Measurements from ENCODE around the gene LIPT1. TPM values are rescaled to one million over a fixed set of nuclear protein-coding genes. Genes with fewer than 3 reads are reported as not detected.

Gene LIPT1
- total and polyA plus RNA-seq, 3 experiments from 2014 or later: 4.9 to 21.9 (median 5.5) TPM

- Mint-ChIP-seq H3K9me3 (no peaks in the 10 kb centered on the region), H3K27me3 (no peaks in the 10 kb centered on the region), H3K27ac (peak overlapping the region in 7 of 8 donors; percentile 38 to 88 (median 70)), H3K36me3 (peaks cover 0 to 30% (median 13%) of the 10 kb centered on the region in 3 donors), H3K4me1 (peaks cover 0 to 4% (median 0%) of the 10 kb centered on the region in 3 donors), H3K4me3 (no peak overlapping the region)
- H3K4me1 ChIP-seq (ENCODE audit: insufficient read depth, low read length): no peaks in the 10 kb centered on the region
- H3K36me3 ChIP-seq (ENCODE audit: insufficient read depth, low read length): peaks cover 12% of the 10 kb centered on the region
- DNase-seq: no peak
- POLR2A ChIA-PET: no interaction called here
- CTCF ChIA-PET: no interaction called here
- H3K27me3 ChIP-seq (ENCODE audit: insufficient read depth, low read length, poor library complexity, severe bottlenecking): no peaks in the 10 kb centered on the region
- H3K4me3 ChIP-seq (ENCODE audit: low read length): no peak overlapping the region
- no peaks in the 10 kb centered on the region for H3K9me3 ChIP-seq (ENCODE audit: low read length)
- no peak overlapping the region for H3K27ac ChIP-seq (ENCODE audit: low read depth, low read length)
These were observed 45.5 kb downstream of the LIPT1 start for GRCh38 chr2:99200076-99200800.

- H3K9me3 Mint-ChIP-seq: peaks cover 0 to 11% (median 4%) of the 10 kb centered on the region in 5 donors
- H3K4me3 ChIP-seq (ENCODE audit: low read length): no peak overlapping the region
- CTCF ChIA-PET: no interaction called here
These were observed 47.4 kb downstream of the LIPT1 start for GRCh38 chr2:99201959-99202678.

GRCh38 chr2:99205491-99205890 lies 50.7 kb downstream of the LIPT1 start:
- no peak overlapping the region for H3K4me3 Mint-ChIP-seq
- no peaks in the 10 kb centered on the region for H3K36me3 ChIP-seq (ENCODE audit: insufficient read depth, low read length)
- H3K4me1 ChIP-seq (ENCODE audit: insufficient read depth, low read length): no peaks in the 10 kb centered on the region
- no peak for DNase-seq
- H3K36me3 Mint-ChIP-seq: peaks cover 21 to 38% (median 22%) of the 10 kb centered on the region in 3 donors
- no peak overlapping the region for H3K4me3 ChIP-seq (ENCODE audit: low read length)
- H3K27ac ChIP-seq (ENCODE audit: low read depth, low read length): no peak overlapping the region
- no peaks in the 10 kb centered on the region for H3K27me3 ChIP-seq (ENCODE audit: insufficient read depth, low read length, poor library complexity, severe bottlenecking)
- peaks cover 0 to 11% (median 4%) of the 10 kb centered on the region in 5 donors for H3K9me3 Mint-ChIP-seq
- ChIA-PET POLR2A (no interaction called here), CTCF (no interaction called here)
- no peaks in the 10 kb centered on the region for H3K4me1 Mint-ChIP-seq
- H3K27ac Mint-ChIP-seq: no peak overlapping the region
- H3K27me3 Mint-ChIP-seq: no peaks in the 10 kb centered on the region
- H3K9me3 ChIP-seq (ENCODE audit: low read length): no peaks in the 10 kb centered on the region

More at GRCh38 chr2:99201959-99202678, 47.4 kb downstream of the LIPT1 start:
- Histone ChIP-seq H3K9me3 (ENCODE audit: low read length) (no peaks in the 10 kb centered on the region), H3K4me1 (ENCODE audit: insufficient read depth, low read length) (no peaks in the 10 kb centered on the region), H3K36me3 (ENCODE audit: insufficient read depth, low read length) (no peaks in the 10 kb centered on the region), H3K27ac (ENCODE audit: low read depth, low read length) (no peak overlapping the region), H3K27me3 (ENCODE audit: insufficient read depth, low read length, poor library complexity, severe bottlenecking) (no peaks in the 10 kb centered on the region)
- Mint-ChIP-seq H3K27ac (peak overlapping the region in 6 of 8 donors; percentile 18 to 83 (median 45)), H3K4me3 (no peak overlapping the region), H3K4me1 (peaks cover 0 to 4% (median 0%) of the 10 kb centered on the region in 3 donors), H3K27me3 (no peaks in the 10 kb centered on the region), H3K36me3 (peaks cover 9 to 15% (median 12%) of the 10 kb centered on the region in 3 donors)
- DNase-seq: no peak
- POLR2A ChIA-PET: no interaction called here

Other genes with a start within 250 kb of the LIPT1 start
- under 1 TPM; 0.22 to 0.27 TPM for gene CRACDL, start 218.7 kb upstream of the LIPT1 start, total RNA-seq
- gene CRACDL, start 218.7 kb upstream of the LIPT1 start, polyA plus RNA-seq: 1.2 TPM
- gene C2orf15, start 13.3 kb upstream of the LIPT1 start, total RNA-seq: under 1 TPM; 0.86 to 0.92 TPM
- 4.7 TPM for gene C2orf15, start 13.3 kb upstream of the LIPT1 start, polyA plus RNA-seq
- 1 to 10 TPM; 6.4 to 6.7 TPM for gene TSGA10, start within 50 bp of the LIPT1 start, total RNA-seq
- 16.8 TPM for gene TSGA10, start within 50 bp of the LIPT1 start, polyA plus RNA-seq
- gene MITD1, start 26.1 kb downstream of the LIPT1 start, total RNA-seq: 10 to 100 TPM; 55.4 to 58.7 TPM
- gene MITD1, start 26.1 kb downstream of the LIPT1 start, polyA plus RNA-seq: 43.1 TPM
- 10 to 100 TPM; 28.8 to 29.8 TPM for gene MRPL30, start 26.2 kb downstream of the LIPT1 start, total RNA-seq
- 22.8 TPM for gene MRPL30, start 26.2 kb downstream of the LIPT1 start, polyA plus RNA-seq
- gene LYG2, start 100.7 kb downstream of the LIPT1 start, total RNA-seq: not detected
- gene LYG2, start 100.7 kb downstream of the LIPT1 start, polyA plus RNA-seq: not detected
- 1 to 10 TPM; 1.0 to 1.1 TPM for gene LYG1, start 146.2 kb downstream of the LIPT1 start, total RNA-seq
- gene LYG1, start 146.2 kb downstream of the LIPT1 start, polyA plus RNA-seq: not detected
- 10 to 100 TPM; 32.9 to 34.1 TPM for gene TXNDC9, start 181.4 kb downstream of the LIPT1 start, total RNA-seq
- 51.3 TPM for gene TXNDC9, start 181.4 kb downstream of the LIPT1 start, polyA plus RNA-seq
- gene EIF5B, start 182.4 kb downstream of the LIPT1 start, total RNA-seq: 10 to 100 TPM; 82.8 to 96.2 TPM
- gene EIF5B, start 182.4 kb downstream of the LIPT1 start, polyA plus RNA-seq: 18.1 TPM